Activated naive CD8-positive, alpha-beta T cell treated with anti-CD3 and anti-CD28 coated beads, Interleukin-2, amount 10 ng/mL, durations not matched to agents 7 days and 5 days (primary cell): ENCODE results near the gene GABRR1. TPM values are rescaled to one million over a fixed set of nuclear protein-coding genes. Genes with fewer than 3 reads are reported as not detected.

Experiments used
- ATAC-seq: fragments of 150-1000 bp; cut with Tn5 transposase; one replicate; pipeline ENCODE4 v1.10.0; 2021; ENCODE audit warnings: low read depth, moderate library complexity
- POLR2A ChIA-PET: fragments of 350-600 bp; sonication (Branson Sonifier 250); formaldehyde crosslinking; loops from one replicate; lab custom pipeline; 2021; ENCODE audit warnings: antibody characterized with exemption; lab: Charles Lee
- DNase-seq: peaks from one replicate; pipeline ENCODE4 v3.0.0; 2021
- H3K27ac Mint-ChIP-seq: one replicate; pipeline ENCODE4 v1.8.0; 2022; ENCODE audit warnings: mild to moderate bottlenecking, mixed read lengths
- H3K27me3 Mint-ChIP-seq: one replicate; pipeline ENCODE4 v1.8.0; 2022; ENCODE audit warnings: mild to moderate bottlenecking, moderate library complexity, mixed read lengths
- H3K36me3 Mint-ChIP-seq: one replicate; pipeline ENCODE4 v1.8.0; 2021; ENCODE audit warnings: mild to moderate bottlenecking, mixed read lengths
- H3K4me1 Mint-ChIP-seq: one replicate; pipeline ENCODE4 v1.8.0; 2021; ENCODE audit warnings: mixed read lengths
- H3K4me3 Mint-ChIP-seq: one replicate; pipeline ENCODE4 v1.8.0; 2022; ENCODE audit warnings: mild to moderate bottlenecking, moderate library complexity, mixed read lengths
- H3K9me3 Mint-ChIP-seq: one replicate; pipeline ENCODE4 v1.8.0; 2021; ENCODE audit warnings: mixed read lengths
- total RNA-seq, 2 experiments: library from RNA; stranded (reverse); gene quantifications; one replicate each; pipeline ENCODE4 v1.2.3, GENCODE V29; 2021

GABRR1 gene
- not detected for total RNA-seq

GRCh38 chr6:89217299-89217910, at the start of gene GABRR1:
Gene GABRR1 (minus strand): TSS chr6:89217358. CDS start chr6:89217322, 36 bp downstream.
- Mint-ChIP-seq H3K27ac (no peak within 1 kb of the TSS), H3K4me1 (no peaks in the 10 kb centered on the region), H3K9me3 (no peaks in the 10 kb centered on the region), H3K27me3 (peaks cover 20% of the 10 kb centered on the region), H3K36me3 (no peaks in the 10 kb centered on the region), H3K4me3 (no peak within 1 kb of the TSS)
- POLR2A ChIA-PET = no interaction called here
- ATAC-seq (no peak), DNase-seq (no peak)

GRCh38 chr6:89264296-89264695, 47.1 kb upstream of the GABRR1 start:
- no peak overlapping the region for H3K27ac Mint-ChIP-seq
- H3K36me3 Mint-ChIP-seq = no peaks in the 10 kb centered on the region
- H3K27me3 Mint-ChIP-seq = peaks cover 2% of the 10 kb centered on the region
- peaks cover 3% of the 10 kb centered on the region for H3K4me1 Mint-ChIP-seq
- ATAC-seq (no peak), DNase-seq (no peak)
- no peak overlapping the region for H3K4me3 Mint-ChIP-seq
- H3K9me3 Mint-ChIP-seq = no peaks in the 10 kb centered on the region
- POLR2A ChIA-PET = no interaction called here

GRCh38 chr6:89260832-89261231, 43.7 kb upstream of the GABRR1 start:
- Mint-ChIP-seq H3K27me3 (peaks cover 2% of the 10 kb centered on the region), H3K27ac (no peak overlapping the region), H3K4me1 (peaks cover 3% of the 10 kb centered on the region), H3K36me3 (no peaks in the 10 kb centered on the region), H3K4me3 (no peak overlapping the region), H3K9me3 (no peaks in the 10 kb centered on the region)
- POLR2A ChIA-PET = no interaction called here
- DNase-seq (no peak), ATAC-seq (no peak)

- Mint-ChIP-seq H3K9me3 (no peaks in the 10 kb centered on the region), H3K4me3 (no peak overlapping the region), H3K36me3 (no peaks in the 10 kb centered on the region), H3K27ac (no peak overlapping the region), H3K27me3 (peaks cover 2% of the 10 kb centered on the region), H3K4me1 (peaks cover 3% of the 10 kb centered on the region)
- DNase-seq = no peak
- POLR2A ChIA-PET = no interaction called here
- ATAC-seq = no peak
These were observed 43.2 kb upstream of the GABRR1 start for GRCh38 chr6:89260310-89260709.

DNA sequence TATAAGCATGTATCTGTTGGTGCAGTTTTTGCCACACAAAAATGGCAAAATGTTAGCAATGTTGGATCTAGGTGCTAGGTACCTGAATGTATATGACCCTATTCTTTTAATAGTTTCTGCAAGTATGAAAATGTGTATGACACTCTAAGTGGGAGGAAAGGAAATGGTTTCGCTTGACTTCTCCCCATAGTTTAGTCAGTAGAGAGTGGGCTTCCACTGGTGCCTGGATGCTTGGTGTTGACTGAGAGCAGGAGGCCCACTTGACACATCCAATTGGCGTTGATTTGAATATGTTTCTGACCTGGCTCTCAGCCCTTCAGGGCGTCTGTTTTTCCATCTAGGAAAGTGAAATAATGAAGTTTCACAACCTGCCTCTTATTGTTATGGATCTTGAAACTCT, 41.8 kb upstream of the GABRR1 start:
- Mint-ChIP-seq H3K9me3 (no peaks in the 10 kb centered on the region), H3K36me3 (no peaks in the 10 kb centered on the region), H3K27me3 (peaks cover 4% of the 10 kb centered on the region), H3K4me3 (no peak overlapping the region), H3K4me1 (peaks cover 3% of the 10 kb centered on the region), H3K27ac (no peak overlapping the region)
- no peak for DNase-seq
- ATAC-seq = no peak
- POLR2A ChIA-PET = no interaction called here

DNA sequence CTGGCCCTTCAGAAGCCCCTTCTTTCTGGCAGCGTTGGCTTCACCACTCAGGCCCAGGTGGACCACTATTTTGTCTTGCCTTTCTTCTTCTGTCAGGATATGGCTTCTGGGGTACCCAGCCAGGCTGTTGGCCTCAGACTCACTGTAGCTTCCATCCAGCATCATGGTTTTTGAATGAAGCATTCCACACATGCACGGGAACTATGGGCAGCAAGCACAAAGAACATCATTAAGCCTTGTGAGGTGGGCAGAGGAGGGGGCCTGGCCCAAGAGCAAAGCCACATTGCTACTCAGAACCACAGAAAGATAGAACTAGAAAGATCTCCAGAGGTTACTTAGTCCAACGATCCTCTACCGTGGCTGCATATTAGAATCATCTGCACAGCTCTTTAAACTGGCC, 40.6 kb upstream of the GABRR1 start:
- H3K27ac Mint-ChIP-seq = no peak overlapping the region
- H3K27me3 Mint-ChIP-seq = peaks cover 6% of the 10 kb centered on the region
- H3K4me1 Mint-ChIP-seq = peaks cover 6% of the 10 kb centered on the region

DNA sequence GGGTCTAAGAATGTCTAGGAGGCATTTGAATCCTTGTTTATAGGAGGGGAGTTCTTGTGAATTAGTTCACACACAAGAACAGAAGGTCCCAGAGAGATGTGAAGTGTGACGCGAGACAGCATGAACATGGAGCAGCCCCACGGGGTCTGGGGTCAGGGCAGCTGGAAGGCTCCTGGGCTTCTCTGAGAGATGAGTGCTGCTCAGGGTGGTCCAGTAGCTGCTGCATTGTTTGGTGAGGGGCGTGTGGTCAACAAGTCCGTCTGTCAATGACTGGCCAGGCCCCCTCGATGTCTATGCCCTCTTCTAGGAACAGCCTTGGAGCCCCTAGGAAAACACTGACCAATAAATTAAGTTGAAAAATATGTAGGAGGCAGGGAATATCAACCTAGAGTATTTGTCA, 40.2 kb upstream of the GABRR1 start:
- Mint-ChIP-seq H3K27ac (no peak overlapping the region), H3K27me3 (peaks cover 7% of the 10 kb centered on the region), H3K4me1 (peaks cover 6% of the 10 kb centered on the region), H3K4me3 (no peak overlapping the region), H3K9me3 (no peaks in the 10 kb centered on the region), H3K36me3 (no peaks in the 10 kb centered on the region)
- POLR2A ChIA-PET = no interaction called here
- ATAC-seq = no peak
- DNase-seq = no peak

More for the DNA sequence above, 40.6 kb upstream of the GABRR1 start:
- DNase-seq (no peak), ATAC-seq (no peak)
- POLR2A ChIA-PET = interaction anchor here (0.7 kb wide), 1 partner anchor 43 kb away, joined by 3 read pairs; no protein-coding TSS in a partner anchor
- H3K36me3 Mint-ChIP-seq = no peaks in the 10 kb centered on the region
- H3K4me3 Mint-ChIP-seq = no peak overlapping the region
- no peaks in the 10 kb centered on the region for H3K9me3 Mint-ChIP-seq

GRCh38 chr6:89255417-89255816, 38.3 kb upstream of the GABRR1 start:
- H3K9me3 Mint-ChIP-seq = no peaks in the 10 kb centered on the region
- DNase-seq (no peak), ATAC-seq (no peak)
- H3K27me3 Mint-ChIP-seq = peaks cover 9% of the 10 kb centered on the region
- POLR2A ChIA-PET = interaction anchor here (0.6 kb wide), 1 partner anchor 125 kb away, joined by 4 read pairs; no protein-coding TSS in a partner anchor
- no peak overlapping the region for H3K27ac Mint-ChIP-seq
- peaks cover 3% of the 10 kb centered on the region for H3K4me1 Mint-ChIP-seq
- no peaks in the 10 kb centered on the region for H3K36me3 Mint-ChIP-seq
- H3K4me3 Mint-ChIP-seq = no peak overlapping the region

GRCh38 chr6:89254569-89254968, 37.4 kb upstream of the GABRR1 start:
- DNase-seq (no peak), ATAC-seq (no peak)
- peaks cover 9% of the 10 kb centered on the region for H3K27me3 Mint-ChIP-seq
- no peaks in the 10 kb centered on the region for H3K36me3 Mint-ChIP-seq
- H3K27ac Mint-ChIP-seq = no peak overlapping the region
- no peaks in the 10 kb centered on the region for H3K9me3 Mint-ChIP-seq
- peaks cover 3% of the 10 kb centered on the region for H3K4me1 Mint-ChIP-seq
- POLR2A ChIA-PET = interaction anchor here (0.6 kb wide), 1 partner anchor 126 kb away, joined by 4 read pairs; no protein-coding TSS in a partner anchor
- H3K4me3 Mint-ChIP-seq = no peak overlapping the region

DNA sequence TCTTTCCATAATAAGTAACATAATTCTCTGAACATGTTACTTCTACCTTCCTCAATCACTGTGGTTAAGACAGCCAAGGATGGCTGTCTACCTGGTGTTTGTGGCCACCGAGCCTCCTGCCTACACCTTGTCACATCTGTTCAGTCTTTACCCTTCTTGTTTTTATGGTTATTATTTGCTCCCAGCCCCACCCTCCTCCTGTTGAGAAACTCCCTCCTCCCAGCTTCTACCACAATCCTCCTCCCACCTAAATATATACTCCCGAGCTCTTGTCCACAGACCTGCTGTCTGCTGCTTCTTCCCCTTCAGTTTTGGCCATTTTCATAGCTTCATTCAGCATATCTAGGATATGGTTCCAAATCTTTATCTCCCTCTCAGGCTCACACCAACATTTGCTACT, 35.7 kb upstream of the GABRR1 start:
- no peak overlapping the region for H3K27ac Mint-ChIP-seq
- H3K36me3 Mint-ChIP-seq = no peaks in the 10 kb centered on the region
- peaks cover 3% of the 10 kb centered on the region for H3K4me1 Mint-ChIP-seq
- POLR2A ChIA-PET = no interaction called here
- no peak overlapping the region for H3K4me3 Mint-ChIP-seq
- peaks cover 11% of the 10 kb centered on the region for H3K27me3 Mint-ChIP-seq
- no peaks in the 10 kb centered on the region for H3K9me3 Mint-ChIP-seq
- no peak for DNase-seq
- no peak for ATAC-seq

GRCh38 chr6:89251976-89252375, 34.8 kb upstream of the GABRR1 start:
- DNase-seq (no peak), ATAC-seq (no peak)
- Mint-ChIP-seq H3K4me3 (no peak overlapping the region), H3K9me3 (no peaks in the 10 kb centered on the region), H3K27ac (no peak overlapping the region), H3K27me3 (peaks cover 11% of the 10 kb centered on the region), H3K36me3 (no peaks in the 10 kb centered on the region), H3K4me1 (peaks cover 3% of the 10 kb centered on the region)
- POLR2A ChIA-PET = no interaction called here

DNA sequence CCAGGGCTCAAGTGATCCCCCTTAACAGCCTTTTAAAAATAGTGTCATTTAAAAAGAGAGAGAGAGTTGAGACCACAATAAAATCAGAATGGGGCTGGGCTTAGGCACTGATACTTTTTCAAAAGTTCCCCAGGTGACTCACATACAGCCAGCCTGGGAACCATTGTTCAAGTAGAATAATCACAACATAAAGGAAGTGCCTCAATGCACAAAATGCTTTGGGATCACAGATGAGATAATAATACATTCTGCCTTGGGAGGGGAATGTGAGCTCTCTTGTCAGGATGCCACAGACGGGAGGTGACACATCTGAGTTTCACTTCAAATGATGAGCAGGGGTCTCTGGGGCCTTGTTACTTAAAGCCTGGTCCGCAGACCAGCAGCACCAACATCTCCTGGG, 34.0 kb upstream of the GABRR1 start:
- ATAC-seq (no peak), DNase-seq (no peak)
- no peaks in the 10 kb centered on the region for H3K9me3 Mint-ChIP-seq
- no peaks in the 10 kb centered on the region for H3K36me3 Mint-ChIP-seq
- peaks cover 11% of the 10 kb centered on the region for H3K27me3 Mint-ChIP-seq
- no peak overlapping the region for H3K4me3 Mint-ChIP-seq
- no peak overlapping the region for H3K27ac Mint-ChIP-seq
- peaks cover 3% of the 10 kb centered on the region for H3K4me1 Mint-ChIP-seq
- POLR2A ChIA-PET = no interaction called here

DNA sequence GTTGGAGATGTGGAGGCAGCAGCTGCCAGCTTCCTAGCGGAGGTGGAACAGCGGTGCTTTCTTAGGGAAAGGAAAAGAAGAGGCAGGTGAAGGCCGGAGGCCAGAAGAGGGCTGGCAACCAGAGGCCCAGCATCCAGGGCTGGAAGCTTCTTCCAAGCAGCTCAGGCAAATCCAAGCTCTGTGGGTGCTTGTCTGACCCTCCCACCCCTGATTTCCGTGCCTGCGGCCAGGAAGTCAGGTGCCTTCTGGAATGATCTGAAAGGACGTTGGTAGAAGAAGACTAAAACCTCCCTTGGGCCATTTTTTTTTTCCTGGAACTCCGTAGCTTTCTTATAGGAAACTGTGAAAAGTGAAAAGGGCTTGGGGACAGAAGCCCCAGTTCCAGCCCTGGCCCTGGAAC, 33.1 kb upstream of the GABRR1 start:
- no peaks in the 10 kb centered on the region for H3K9me3 Mint-ChIP-seq
- no peaks in the 10 kb centered on the region for H3K36me3 Mint-ChIP-seq
- no peak overlapping the region for H3K4me3 Mint-ChIP-seq
- POLR2A ChIA-PET = interaction anchor here (0.5 kb wide), 2 partner anchors 27 to 106 kb away, joined by 3 to 4 read pairs; no protein-coding TSS in a partner anchor
- H3K27ac Mint-ChIP-seq = no peak overlapping the region
- ATAC-seq (no peak), DNase-seq (no peak)
- peaks cover 13% of the 10 kb centered on the region for H3K27me3 Mint-ChIP-seq
- H3K4me1 Mint-ChIP-seq = peaks cover 3% of the 10 kb centered on the region

- H3K4me3 Mint-ChIP-seq = no peak overlapping the region
- H3K36me3 Mint-ChIP-seq = no peaks in the 10 kb centered on the region
- peaks cover 28% of the 10 kb centered on the region for H3K4me1 Mint-ChIP-seq
- no peak for ATAC-seq
- H3K9me3 Mint-ChIP-seq = no peaks in the 10 kb centered on the region
- no peak overlapping the region for H3K27ac Mint-ChIP-seq
- peaks cover 23% of the 10 kb centered on the region for H3K27me3 Mint-ChIP-seq
- no peak for DNase-seq
- POLR2A ChIA-PET = no interaction called here
These were observed 27.3 kb upstream of the GABRR1 start for GRCh38 chr6:89244241-89244985.
